Liver (tissue), 9 donors: ENCODE data around the gene TRAF7. TPM values are rescaled to one million over a fixed set of nuclear protein-coding genes. Genes with fewer than 3 reads are reported as not detected.
A peak's percentile ranks its signal among the peaks of the same experiment; 100 is the strongest.
"Not testable (repeated sequence)": the region's sequence is repeated elsewhere in the genome, so short reads cannot be mapped to it uniquely, and the experiment has no call there.

Experiments used
- DNase-seq: peaks from one replicate; pipeline ENCODE4 v3.0.0-alpha.2; 2017; ENCODE audit warnings: low spot score
- H3K27ac ChIP-seq, 2 donors: one replicate each; pipeline ENCODE4 v1.7.0; 2013; ENCODE audit warnings: inconsistent platforms in 2 of 2, low read length in 2 of 2, control low read depth in 1 of 2, low read depth in 1 of 2, mild to moderate bottlenecking in 1 of 2
- H3K27me3 ChIP-seq, 4 donors: one replicate each; pipeline versions ENCODE4 v1.6.1 to v1.7.0; 2013; ENCODE audit warnings: low read length in 3 of 4, inconsistent platforms in 1 of 4, mild to moderate bottlenecking in 1 of 4, moderate library complexity in 1 of 4; ENCODE audit not compliant: control insufficient read depth in 4 of 4, insufficient read depth in 4 of 4
- H3K36me3 ChIP-seq, 4 donors: one replicate each; pipeline versions ENCODE4 v1.6.1 to v1.7.0; 2013; ENCODE audit warnings: low read length in 3 of 4, mild to moderate bottlenecking in 3 of 4, low read depth in 1 of 4, moderate library complexity in 1 of 4; ENCODE audit not compliant: control insufficient read depth in 4 of 4, insufficient read depth in 3 of 4
- H3K4me1 ChIP-seq, 4 donors: one replicate each; pipeline versions ENCODE4 v1.6.1 to v1.7.0; 2013; ENCODE audit warnings: low read length in 3 of 4, mild to moderate bottlenecking in 3 of 4, moderate library complexity in 1 of 4; ENCODE audit not compliant: control insufficient read depth in 4 of 4, insufficient read depth in 4 of 4
- H3K4me3 ChIP-seq, 3 donors: one replicate each; pipeline versions ENCODE4 v1.6.1 to v1.7.0; 2013; ENCODE audit warnings: low read length in 3 of 3, control low read depth in 1 of 3, low read depth in 1 of 3, mild to moderate bottlenecking in 1 of 3
- H3K9ac ChIP-seq, 2 donors: one replicate each; pipeline ENCODE4 v1.7.0; 2013; ENCODE audit warnings: low read length in 2 of 2, mild to moderate bottlenecking in 2 of 2, moderate library complexity in 2 of 2, control low read depth in 1 of 2, low read depth in 1 of 2
- H3K9me3 ChIP-seq, 4 donors: one replicate each; pipeline versions ENCODE4 v1.6.1 to v1.7.0; 2013; ENCODE audit warnings: low read length in 3 of 4; ENCODE audit not compliant: control insufficient read depth in 4 of 4
- EGR1 ChIP-seq, 2 donors: IDR thresholded peaks; 2 replicates each; pipeline ENCODE4 v1.6.1; 2016 to 2018; ENCODE audit warnings: antibody characterized with exemption in 2 of 2, low read depth in 2 of 2
- FOXA1 ChIP-seq: IDR thresholded peaks from 2 replicates; pipeline ENCODE4 v1.6.1; 2016; ENCODE audit warnings: antibody characterized with exemption
- FOXA2 ChIP-seq: IDR thresholded peaks from 2 replicates; pipeline ENCODE4 v1.6.1; 2016; ENCODE audit warnings: antibody characterized with exemption
- HNF4A ChIP-seq, 2 donors: conservative IDR thresholded peaks; 2 replicates each; pipeline ENCODE4 v1.6.1; 2016; ENCODE audit warnings: antibody characterized with exemption in 2 of 2, mild to moderate bottlenecking in 2 of 2
- HNF4G ChIP-seq: IDR thresholded peaks from 2 replicates; pipeline ENCODE4 v1.6.1; 2016; ENCODE audit warnings: antibody characterized with exemption
- JUND ChIP-seq, 2 donors: IDR thresholded peaks; 2 replicates each; pipeline ENCODE4 v1.6.1; 2016; ENCODE audit warnings: antibody characterized with exemption in 2 of 2
- MAX ChIP-seq: IDR thresholded peaks from 2 replicates; pipeline ENCODE4 v1.6.1; 2016; ENCODE audit warnings: antibody characterized with exemption
- NR2F2 ChIP-seq: IDR thresholded peaks from 2 replicates; pipeline ENCODE4 v1.6.1; 2016; ENCODE audit warnings: antibody characterized with exemption
- RAD21 ChIP-seq, 2 donors: IDR thresholded peaks; 2 replicates each; pipeline ENCODE4 v1.6.1; 2016; ENCODE audit warnings: antibody characterized with exemption in 2 of 2, mild to moderate bottlenecking in 2 of 2
- RXRA ChIP-seq, 2 donors: IDR thresholded peaks; 2 replicates each; pipeline ENCODE4 v1.6.1; 2017 to 2018; ENCODE audit warnings: antibody characterized with exemption in 2 of 2, mild to moderate bottlenecking in 1 of 2
- TAF1 ChIP-seq: conservative IDR thresholded peaks from 2 replicates; pipeline ENCODE4 v1.6.1; 2016; ENCODE audit warnings: antibody characterized with exemption, mild to moderate bottlenecking
- YY1 ChIP-seq: IDR thresholded peaks from 2 replicates; pipeline ENCODE4 v1.6.1; 2016; ENCODE audit warnings: antibody characterized with exemption, mild to moderate bottlenecking
- ZBTB33 ChIP-seq: IDR thresholded peaks from 2 replicates; pipeline ENCODE4 v1.6.1; 2016; ENCODE audit warnings: antibody characterized with exemption
- WGBS: extraction: QIAGEN DNeasy Blood & Tissue Kit; methylation state at CpG from one replicate; pipeline ENCODE4 v1.1.7; 2013; 5-methylcytosine and 5-hydroxymethylcytosine counted together
- polyA plus RNA-seq, 2 donors: library from polyadenylated mRNA; stranded (reverse) in 1 of 2; unstranded in 1 of 2; fragments of 200-250 nt in 1 of 2; fragments of >200 nt in 1 of 2; fragmentation: Nextera tagmentation in 1 of 2; extraction: Ambion mirVana in 1 of 2; gene quantifications; one replicate each; pipeline versions ENCODE4 v1.2.1 to v1.2.3, GENCODE V29; 2013 to 2015
- total RNA-seq, 2 donors: library from RNA; depleted of rRNA; stranded (reverse); fragments of >200 nt; gene quantifications; one replicate each; pipeline ENCODE4 v1.2.3, GENCODE V29; 2014
- TF ChIP-seq, protein P1 (sequence below): fragments of 150-350 bp; IDR thresholded peaks from 2 replicates; pipeline ENCODE4 v1.5.1; 2017; ENCODE audit warnings: improper control_type of control experiment, low read depth, low read length; ENCODE audit not compliant: missing input control
- TF ChIP-seq, protein P2 (sequence below): IDR thresholded peaks from 2 replicates; pipeline ENCODE4 v1.6.1; 2016; ENCODE audit warnings: antibody characterized with exemption
- TF ChIP-seq, protein P3 (sequence below): IDR thresholded peaks from 2 replicates; pipeline ENCODE4 v1.6.1; 2016; ENCODE audit warnings: antibody characterized with exemption, mild to moderate bottlenecking
- donor health status: healthy.
- donor health status: healthy.
- donor health status: healthy.
- donor health status: healthy.
- donor health status: healthy.

The TRAF7 gene
- total and polyA plus RNA-seq, 4 donors, result 14.7 to 36.6 (median 34.0) TPM

GRCh38 chr16:2117960-2118722 is 37.4 kb upstream of the TRAF7 start:
- not testable (repeated sequence) for DNase-seq

GRCh38 chr16:2121325-2121724 is 34.3 kb upstream of the TRAF7 start:
- not testable (repeated sequence) for H3K4me3 ChIP-seq, H3K27me3 ChIP-seq, H3K27ac ChIP-seq, H3K9ac ChIP-seq, H3K36me3 ChIP-seq, DNase-seq, H3K9me3 ChIP-seq
- 73% methylated on average over 9 of the region's 9 CpGs for WGBS
- peaks cover 0 to 14% (median 4%) of the 10 kb centered on the region in 4 donors for H3K4me1 ChIP-seq
- TF ChIP-seq, protein P1, sequence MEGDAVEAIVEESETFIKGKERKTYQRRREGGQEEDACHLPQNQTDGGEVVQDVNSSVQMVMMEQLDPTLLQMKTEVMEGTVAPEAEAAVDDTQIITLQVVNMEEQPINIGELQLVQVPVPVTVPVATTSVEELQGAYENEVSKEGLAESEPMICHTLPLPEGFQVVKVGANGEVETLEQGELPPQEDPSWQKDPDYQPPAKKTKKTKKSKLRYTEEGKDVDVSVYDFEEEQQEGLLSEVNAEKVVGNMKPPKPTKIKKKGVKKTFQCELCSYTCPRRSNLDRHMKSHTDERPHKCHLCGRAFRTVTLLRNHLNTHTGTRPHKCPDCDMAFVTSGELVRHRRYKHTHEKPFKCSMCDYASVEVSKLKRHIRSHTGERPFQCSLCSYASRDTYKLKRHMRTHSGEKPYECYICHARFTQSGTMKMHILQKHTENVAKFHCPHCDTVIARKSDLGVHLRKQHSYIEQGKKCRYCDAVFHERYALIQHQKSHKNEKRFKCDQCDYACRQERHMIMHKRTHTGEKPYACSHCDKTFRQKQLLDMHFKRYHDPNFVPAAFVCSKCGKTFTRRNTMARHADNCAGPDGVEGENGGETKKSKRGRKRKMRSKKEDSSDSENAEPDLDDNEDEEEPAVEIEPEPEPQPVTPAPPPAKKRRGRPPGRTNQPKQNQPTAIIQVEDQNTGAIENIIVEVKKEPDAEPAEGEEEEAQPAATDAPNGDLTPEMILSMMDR, result peak; percentile 17
- TF ChIP-seq RAD21 (IDR thresholded peaks at IDR 0.05), result peak; percentile 34 to 40

More at GRCh38 chr16:2117960-2118722, 37.4 kb upstream of the TRAF7 start:
- H3K27me3 ChIP-seq, H3K4me3 ChIP-seq, H3K27ac ChIP-seq, H3K9ac ChIP-seq, H3K9me3 ChIP-seq, H3K36me3 ChIP-seq, H3K4me1 ChIP-seq: not testable (repeated sequence)
- 92% methylated on average over 30 of the region's 35 CpGs for WGBS

- H3K27ac ChIP-seq, result no peak overlapping the region
- WGBS, result 77% methylated on average over 19 of the region's 19 CpGs
Observed at GRCh38 chr16:2121853-2122252, 33.7 kb upstream of the TRAF7 start.

More at GRCh38 chr16:2121853-2122252, 33.7 kb upstream of the TRAF7 start:
- TF ChIP-seq, protein P2, sequence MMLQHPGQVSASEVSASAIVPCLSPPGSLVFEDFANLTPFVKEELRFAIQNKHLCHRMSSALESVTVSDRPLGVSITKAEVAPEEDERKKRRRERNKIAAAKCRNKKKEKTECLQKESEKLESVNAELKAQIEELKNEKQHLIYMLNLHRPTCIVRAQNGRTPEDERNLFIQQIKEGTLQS, result no peak
- TF ChIP-seq RXRA (IDR thresholded peaks at IDR 0.05) (no peak), FOXA1 (no peak), HNF4G (no peak), HNF4A (conservative IDR thresholded peaks at IDR 0.05) (no peak), ZBTB33 (no peak), EGR1 (IDR thresholded peaks at IDR 0.05; ENCODE audit: low read depth in 2 of 2) (no peak), TAF1 (no peak), MAX (no peak), YY1 (no peak), JUND (IDR thresholded peaks at IDR 0.05) (no peak), FOXA2 (no peak), NR2F2 (no peak)
- TF ChIP-seq, protein P1, result no peak
- TF ChIP-seq, protein P3, sequence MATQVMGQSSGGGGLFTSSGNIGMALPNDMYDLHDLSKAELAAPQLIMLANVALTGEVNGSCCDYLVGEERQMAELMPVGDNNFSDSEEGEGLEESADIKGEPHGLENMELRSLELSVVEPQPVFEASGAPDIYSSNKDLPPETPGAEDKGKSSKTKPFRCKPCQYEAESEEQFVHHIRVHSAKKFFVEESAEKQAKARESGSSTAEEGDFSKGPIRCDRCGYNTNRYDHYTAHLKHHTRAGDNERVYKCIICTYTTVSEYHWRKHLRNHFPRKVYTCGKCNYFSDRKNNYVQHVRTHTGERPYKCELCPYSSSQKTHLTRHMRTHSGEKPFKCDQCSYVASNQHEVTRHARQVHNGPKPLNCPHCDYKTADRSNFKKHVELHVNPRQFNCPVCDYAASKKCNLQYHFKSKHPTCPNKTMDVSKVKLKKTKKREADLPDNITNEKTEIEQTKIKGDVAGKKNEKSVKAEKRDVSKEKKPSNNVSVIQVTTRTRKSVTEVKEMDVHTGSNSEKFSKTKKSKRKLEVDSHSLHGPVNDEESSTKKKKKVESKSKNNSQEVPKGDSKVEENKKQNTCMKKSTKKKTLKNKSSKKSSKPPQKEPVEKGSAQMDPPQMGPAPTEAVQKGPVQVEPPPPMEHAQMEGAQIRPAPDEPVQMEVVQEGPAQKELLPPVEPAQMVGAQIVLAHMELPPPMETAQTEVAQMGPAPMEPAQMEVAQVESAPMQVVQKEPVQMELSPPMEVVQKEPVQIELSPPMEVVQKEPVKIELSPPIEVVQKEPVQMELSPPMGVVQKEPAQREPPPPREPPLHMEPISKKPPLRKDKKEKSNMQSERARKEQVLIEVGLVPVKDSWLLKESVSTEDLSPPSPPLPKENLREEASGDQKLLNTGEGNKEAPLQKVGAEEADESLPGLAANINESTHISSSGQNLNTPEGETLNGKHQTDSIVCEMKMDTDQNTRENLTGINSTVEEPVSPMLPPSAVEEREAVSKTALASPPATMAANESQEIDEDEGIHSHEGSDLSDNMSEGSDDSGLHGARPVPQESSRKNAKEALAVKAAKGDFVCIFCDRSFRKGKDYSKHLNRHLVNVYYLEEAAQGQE, result no peak
- Histone ChIP-seq H3K4me1 (peaks cover 0 to 20% (median 6%) of the 10 kb centered on the region in 4 donors), H3K9ac (no peak overlapping the region), H3K36me3 (peaks cover 0 to 1% (median 0%) of the 10 kb centered on the region in 4 donors), H3K4me3 (no peak overlapping the region), H3K9me3 (no peaks in the 10 kb centered on the region), H3K27me3 (no peaks in the 10 kb centered on the region)
- no peak for DNase-seq
